Suprapubic skin (tissue), 4 donors: Measurements from ENCODE around the gene PTCHD1. TPM values are rescaled to one million over a fixed set of nuclear protein-coding genes. Genes with fewer than 3 reads are reported as not detected.

Source experiments
- DNase-seq, 2 donors: peaks; one replicate each; pipeline ENCODE4 v3.0.0-alpha.2; 2019; ENCODE audit warnings: low spot score in 2 of 2
- H3K27ac ChIP-seq: fragments of 200-600 bp; sonication (generic); one replicate; pipeline ENCODE4 v1.5.1; 2019
- H3K27me3 ChIP-seq: fragments of 200-600 bp; sonication (generic); one replicate; pipeline ENCODE4 v1.5.1; 2019
- H3K36me3 ChIP-seq: fragments of 200-600 bp; sonication (generic); one replicate; pipeline ENCODE4 v1.5.1; 2019
- H3K4me1 ChIP-seq: fragments of 200-600 bp; sonication (generic); one replicate; pipeline ENCODE4 v1.5.1; 2019
- H3K4me3 ChIP-seq: fragments of 200-600 bp; sonication (generic); one replicate; pipeline ENCODE4 v1.5.1; 2019; ENCODE audit warnings: mild to moderate bottlenecking
- H3K9me3 ChIP-seq: fragments of 200-600 bp; sonication (generic); one replicate; pipeline ENCODE4 v1.5.1; 2019
- EP300 ChIP-seq: sonication (generic); formaldehyde crosslinking; IDR thresholded peaks from one replicate; pipeline ENCODE4 v1.6.1; 2017; ENCODE audit warnings: antibody characterized with exemption
- POLR2A ChIP-seq, 2 donors: fragments of 450-650 bp; IDR thresholded peaks; one replicate each; pipeline ENCODE4 v1.6.1; 2017; ENCODE audit warnings: antibody characterized with exemption in 2 of 2, mild to moderate bottlenecking in 2 of 2, moderate library complexity in 2 of 2
- POLR2AphosphoS5 ChIP-seq, 3 donors: sonication (generic); formaldehyde crosslinking; IDR thresholded peaks; one replicate each; pipeline ENCODE4 v1.6.1; 2017; ENCODE audit warnings: antibody characterized with exemption in 3 of 3
- WGBS: methylation state at CpG from one replicate; pipeline ENCODE4 v1.1.5; 2018; 5-methylcytosine and 5-hydroxymethylcytosine counted together
- total RNA-seq, 4 donors: library from RNA; depleted of rRNA; stranded (reverse); fragments of >200 nt; gene quantifications; one replicate each; pipeline ENCODE4 v1.1.0, GENCODE V29; 2016
- TF ChIP-seq, protein P1 (sequence below), 2 donors: fragments of 200-600 bp in 1 of 2; fragments of 450-650 bp in 1 of 2; sonication (generic) in 1 of 2; IDR thresholded peaks; one replicate each; pipeline ENCODE4 v1.5.1; 2016 to 2019; ENCODE audit warnings: antibody characterized with exemption in 2 of 2, mild to moderate bottlenecking in 1 of 2, moderate library complexity in 1 of 2

PTCHD1 gene
- total RNA-seq, 4 donors from 2014 or later, result 0.13 to 0.32 (median 0.26) TPM; not detected in 1

DNA sequence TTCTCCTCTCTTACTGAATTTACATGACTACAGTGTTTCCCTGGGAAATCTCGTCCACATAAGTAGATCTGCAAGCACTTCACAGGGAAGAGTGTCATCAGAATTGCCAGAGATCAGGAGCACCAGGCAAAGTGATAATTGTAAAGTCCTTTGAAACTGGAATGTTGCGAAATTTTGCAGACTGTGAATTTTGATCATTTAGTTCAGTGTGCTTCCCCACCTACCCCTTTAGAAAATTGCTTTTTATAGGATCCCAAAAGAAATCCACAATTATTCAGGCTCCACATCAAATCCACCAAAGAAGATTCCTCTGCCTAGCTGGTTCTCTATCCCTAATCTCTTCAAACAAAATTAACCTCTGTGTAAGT, 10.2 kb downstream of the PTCHD1 start:
- TF ChIP-seq EP300, result no peak
- TF ChIP-seq, protein P1, sequence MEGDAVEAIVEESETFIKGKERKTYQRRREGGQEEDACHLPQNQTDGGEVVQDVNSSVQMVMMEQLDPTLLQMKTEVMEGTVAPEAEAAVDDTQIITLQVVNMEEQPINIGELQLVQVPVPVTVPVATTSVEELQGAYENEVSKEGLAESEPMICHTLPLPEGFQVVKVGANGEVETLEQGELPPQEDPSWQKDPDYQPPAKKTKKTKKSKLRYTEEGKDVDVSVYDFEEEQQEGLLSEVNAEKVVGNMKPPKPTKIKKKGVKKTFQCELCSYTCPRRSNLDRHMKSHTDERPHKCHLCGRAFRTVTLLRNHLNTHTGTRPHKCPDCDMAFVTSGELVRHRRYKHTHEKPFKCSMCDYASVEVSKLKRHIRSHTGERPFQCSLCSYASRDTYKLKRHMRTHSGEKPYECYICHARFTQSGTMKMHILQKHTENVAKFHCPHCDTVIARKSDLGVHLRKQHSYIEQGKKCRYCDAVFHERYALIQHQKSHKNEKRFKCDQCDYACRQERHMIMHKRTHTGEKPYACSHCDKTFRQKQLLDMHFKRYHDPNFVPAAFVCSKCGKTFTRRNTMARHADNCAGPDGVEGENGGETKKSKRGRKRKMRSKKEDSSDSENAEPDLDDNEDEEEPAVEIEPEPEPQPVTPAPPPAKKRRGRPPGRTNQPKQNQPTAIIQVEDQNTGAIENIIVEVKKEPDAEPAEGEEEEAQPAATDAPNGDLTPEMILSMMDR (IDR thresholded peaks at IDR 0.05), result no peak
- no peak for TF ChIP-seq POLR2A (IDR thresholded peaks at IDR 0.05)
- no peak for TF ChIP-seq POLR2AphosphoS5 (IDR thresholded peaks at IDR 0.05)
- 55% methylated on average over 2 of the region's 2 CpGs for WGBS
- Histone ChIP-seq H3K9me3 (no peaks in the 10 kb centered on the region), H3K4me3 (no peak overlapping the region), H3K4me1 (no peaks in the 10 kb centered on the region), H3K36me3 (no peaks in the 10 kb centered on the region), H3K27me3 (peaks cover 3% of the 10 kb centered on the region), H3K27ac (no peak overlapping the region)
- no peak for DNase-seq

DNA sequence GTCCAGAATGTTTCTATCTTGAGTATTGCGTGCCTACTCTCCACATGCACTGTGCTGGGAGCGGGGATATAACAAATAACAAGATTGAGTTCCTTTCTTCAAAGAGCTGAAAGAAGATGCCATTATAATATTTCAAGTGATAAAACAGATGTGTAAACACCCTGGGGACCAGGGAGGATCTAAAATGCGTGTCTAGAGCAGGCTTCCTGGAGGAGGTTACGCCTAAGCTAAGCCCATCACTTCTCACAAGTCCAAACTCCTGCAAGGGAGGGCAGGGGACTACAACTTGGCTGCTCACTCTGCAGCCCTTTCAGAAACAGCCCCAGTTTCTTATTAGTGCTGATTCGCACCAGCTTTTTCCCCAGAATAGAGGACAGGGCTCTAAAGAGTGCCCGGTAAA, 21.5 kb downstream of the PTCHD1 start:
- Histone ChIP-seq H3K36me3 (no peaks in the 10 kb centered on the region), H3K4me1 (no peaks in the 10 kb centered on the region), H3K9me3 (no peaks in the 10 kb centered on the region), H3K27me3 (no peaks in the 10 kb centered on the region), H3K4me3 (no peak overlapping the region), H3K27ac (no peak overlapping the region)
- 75% methylated on average over 6 of the region's 6 CpGs for WGBS
- TF ChIP-seq POLR2AphosphoS5 (IDR thresholded peaks at IDR 0.05), result no peak
- TF ChIP-seq, protein P1 (IDR thresholded peaks at IDR 0.05), result no peak
- no peak for TF ChIP-seq EP300
- no peak for TF ChIP-seq POLR2A (IDR thresholded peaks at IDR 0.05)
- no peak for DNase-seq

DNA sequence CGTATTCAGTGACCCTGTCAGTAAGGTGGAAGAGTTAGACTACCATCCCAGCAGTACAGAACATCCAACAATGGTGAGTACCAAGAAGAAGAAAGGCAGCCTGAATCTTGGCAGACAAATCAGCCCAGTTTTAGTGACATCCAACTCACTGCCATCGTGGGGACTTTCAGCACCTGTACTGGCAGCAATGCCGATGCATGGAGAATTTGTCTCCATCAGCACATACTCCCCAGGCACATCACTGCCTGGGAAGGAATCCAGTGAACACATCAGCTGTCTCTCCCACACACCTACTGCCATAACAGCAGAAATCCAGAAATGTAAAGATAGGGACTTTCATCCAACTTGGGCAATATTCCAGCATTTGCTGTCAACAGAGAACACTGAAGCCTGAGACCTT, 29.8 kb downstream of the PTCHD1 start:
- H3K36me3 ChIP-seq, result no peaks in the 10 kb centered on the region
- WGBS, result 56% methylated on average over 3 of the region's 3 CpGs
- no peak overlapping the region for H3K4me3 ChIP-seq
- TF ChIP-seq POLR2AphosphoS5 (IDR thresholded peaks at IDR 0.05) (no peak), EP300 (no peak), POLR2A (IDR thresholded peaks at IDR 0.05) (no peak)
- TF ChIP-seq, protein P1 (IDR thresholded peaks at IDR 0.05), result no peak
- no peaks in the 10 kb centered on the region for H3K27me3 ChIP-seq
- no peak overlapping the region for H3K27ac ChIP-seq
- no peaks in the 10 kb centered on the region for H3K4me1 ChIP-seq
- DNase-seq, result no peak
- no peaks in the 10 kb centered on the region for H3K9me3 ChIP-seq

DNA sequence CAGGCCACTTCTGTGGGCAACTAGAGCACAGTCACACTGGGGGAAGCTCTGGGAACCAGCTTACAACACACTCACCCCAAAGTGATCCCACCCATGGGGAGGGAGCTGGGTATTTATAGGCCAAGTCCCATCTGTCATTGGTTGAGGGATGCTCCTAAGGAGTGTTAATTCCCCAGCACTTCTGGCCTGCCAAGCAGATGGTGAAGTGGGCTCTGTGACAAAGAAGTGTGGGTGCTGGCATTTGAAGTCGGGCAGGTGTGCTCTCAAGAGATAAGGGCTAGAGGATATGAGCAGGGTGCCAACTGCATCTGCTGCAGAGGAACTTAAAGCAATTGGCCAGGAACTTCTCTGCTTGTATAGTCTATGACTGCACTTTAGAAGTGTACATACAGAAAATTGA, 30.9 kb downstream of the PTCHD1 start:
- no peak for DNase-seq

DNA sequence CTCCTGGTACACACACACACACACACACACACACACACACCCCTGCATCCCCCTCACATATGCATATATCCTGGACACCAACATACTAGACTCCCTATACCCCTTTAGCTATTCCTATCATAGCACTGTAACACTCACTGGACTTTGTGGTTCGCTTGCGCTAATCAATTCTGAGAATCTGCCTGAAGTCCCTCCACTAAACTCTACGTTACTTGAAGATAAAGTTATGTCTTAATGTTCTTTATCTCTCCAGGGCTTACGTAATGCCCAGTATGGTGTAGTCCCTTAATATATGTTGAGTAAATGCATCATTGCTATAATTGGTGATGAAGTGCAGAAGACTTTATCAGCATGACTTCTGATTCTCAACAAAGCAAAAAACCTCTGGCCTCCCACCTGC, 32.3 kb downstream of the PTCHD1 start:
- no peaks in the 10 kb centered on the region for H3K36me3 ChIP-seq
- WGBS, result 94% methylated on average over 4 of the region's 4 CpGs
- no peak overlapping the region for H3K27ac ChIP-seq
- no peak for DNase-seq
- TF ChIP-seq POLR2A (IDR thresholded peaks at IDR 0.05), result no peak
- TF ChIP-seq, protein P1 (IDR thresholded peaks at IDR 0.05), result no peak
- no peak for TF ChIP-seq POLR2AphosphoS5 (IDR thresholded peaks at IDR 0.05)
- no peak for TF ChIP-seq EP300
- H3K4me1 ChIP-seq, result no peaks in the 10 kb centered on the region
- no peaks in the 10 kb centered on the region for H3K27me3 ChIP-seq
- H3K9me3 ChIP-seq, result no peaks in the 10 kb centered on the region
- H3K4me3 ChIP-seq, result no peak overlapping the region

More for the DNA sequence above, 30.9 kb downstream of the PTCHD1 start:
- TF ChIP-seq, protein P1 (IDR thresholded peaks at IDR 0.05), result no peak
- TF ChIP-seq POLR2A (IDR thresholded peaks at IDR 0.05), result no peak
- TF ChIP-seq POLR2AphosphoS5 (IDR thresholded peaks at IDR 0.05), result no peak
- no peak for TF ChIP-seq EP300
- Histone ChIP-seq H3K9me3 (no peaks in the 10 kb centered on the region), H3K27me3 (no peaks in the 10 kb centered on the region), H3K36me3 (no peaks in the 10 kb centered on the region), H3K4me1 (no peaks in the 10 kb centered on the region), H3K4me3 (no peak overlapping the region), H3K27ac (no peak overlapping the region)
- WGBS, result 36% methylated on average over 1 of the region's 1 CpG
